GM11168 (cell line): ENCODE measurements around the gene PFN3.

ENCODE experiments used
- in situ Hi-C: fragments of 300-500 bp; cut with MboI; formaldehyde crosslinking; loops from one replicate; pipeline ENCODE4 v1.12.0; 2022; ENCODE audit warnings: low sequenced_read_pairs; ENCODE audit not compliant: unreplicated experiment

The PFN3 gene

DNA sequence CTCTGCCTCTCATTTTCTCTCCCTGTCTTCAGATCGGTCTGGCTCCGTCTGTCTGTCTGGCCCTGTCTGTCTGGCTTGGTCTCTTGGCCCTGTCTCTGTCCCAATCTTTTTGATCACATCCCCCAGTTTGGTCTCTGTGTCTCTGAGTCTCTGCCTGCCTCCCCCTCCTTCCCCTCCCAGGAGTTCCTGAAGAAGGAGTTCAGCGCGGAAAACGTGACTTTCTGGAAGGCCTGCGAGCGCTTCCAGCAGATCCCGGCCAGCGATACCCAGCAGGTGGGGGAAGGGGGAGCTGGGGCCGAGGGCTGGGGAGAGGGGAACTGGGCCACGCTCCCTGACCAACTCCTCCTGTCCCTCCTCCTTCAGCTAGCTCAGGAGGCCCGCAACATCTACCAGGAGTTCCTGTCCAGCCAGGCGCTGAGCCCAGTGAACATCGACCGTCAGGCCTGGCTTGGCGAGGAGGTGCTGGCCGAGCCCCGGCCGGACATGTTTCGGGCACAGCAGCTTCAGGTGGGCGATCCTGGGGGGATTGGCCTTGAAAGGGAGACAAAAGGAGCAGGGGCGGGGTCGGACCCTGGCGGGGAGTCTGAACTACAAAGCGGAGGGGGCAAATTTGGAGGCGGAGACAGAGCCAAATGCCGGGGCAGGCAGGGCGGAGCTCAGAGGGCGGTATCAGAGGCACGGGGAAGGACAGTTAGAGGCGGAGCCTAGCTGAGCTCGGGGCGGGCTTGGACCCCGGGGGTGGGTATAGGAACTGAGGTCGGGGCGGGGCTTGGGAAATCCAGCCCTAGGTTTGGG is 33.7 kb downstream of the PFN3 start:
- in situ Hi-C loops: loop anchor here (10.0 kb wide), 1 partner anchor 52 kb away; the partner anchor contains the start of gene MXD3

DNA sequence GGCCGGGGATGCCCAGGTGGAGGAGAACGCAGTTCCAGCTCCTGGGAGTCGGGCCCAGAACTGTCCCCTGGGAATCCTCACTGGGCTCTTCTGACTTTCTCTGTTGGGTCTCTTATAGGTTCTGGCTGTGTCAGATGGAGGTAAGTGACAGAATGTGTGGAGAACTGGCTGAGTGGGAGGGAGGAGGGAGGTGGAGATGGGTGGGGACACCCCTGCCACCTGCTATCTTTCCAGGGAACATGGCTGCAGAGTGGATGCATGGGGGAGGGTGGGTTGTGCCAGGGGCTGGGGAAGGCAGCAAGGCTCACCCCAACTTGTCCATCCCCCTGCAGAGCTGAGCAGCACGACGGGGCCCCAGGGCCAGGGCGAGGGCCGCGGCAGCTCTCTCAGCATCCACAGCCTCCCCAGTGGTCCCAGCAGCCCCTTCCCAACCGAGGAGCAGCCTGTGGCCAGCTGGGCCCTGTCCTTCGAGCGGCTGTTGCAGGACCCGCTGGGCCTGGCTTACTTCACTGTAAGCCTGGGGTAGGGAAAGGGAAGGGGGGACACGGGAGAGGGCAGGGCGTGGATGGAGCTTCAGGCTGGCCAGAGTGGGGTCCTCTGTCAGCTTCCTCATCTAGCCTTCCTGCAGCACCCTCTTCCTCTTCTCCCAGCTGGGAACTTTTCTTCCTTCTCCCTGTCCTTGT is 34.5 kb downstream of the PFN3 start:
- in situ Hi-C loops: loop anchor here (10.0 kb wide), 1 partner anchor 51 kb away; the partner anchor contains the start of gene MXD3

DNA sequence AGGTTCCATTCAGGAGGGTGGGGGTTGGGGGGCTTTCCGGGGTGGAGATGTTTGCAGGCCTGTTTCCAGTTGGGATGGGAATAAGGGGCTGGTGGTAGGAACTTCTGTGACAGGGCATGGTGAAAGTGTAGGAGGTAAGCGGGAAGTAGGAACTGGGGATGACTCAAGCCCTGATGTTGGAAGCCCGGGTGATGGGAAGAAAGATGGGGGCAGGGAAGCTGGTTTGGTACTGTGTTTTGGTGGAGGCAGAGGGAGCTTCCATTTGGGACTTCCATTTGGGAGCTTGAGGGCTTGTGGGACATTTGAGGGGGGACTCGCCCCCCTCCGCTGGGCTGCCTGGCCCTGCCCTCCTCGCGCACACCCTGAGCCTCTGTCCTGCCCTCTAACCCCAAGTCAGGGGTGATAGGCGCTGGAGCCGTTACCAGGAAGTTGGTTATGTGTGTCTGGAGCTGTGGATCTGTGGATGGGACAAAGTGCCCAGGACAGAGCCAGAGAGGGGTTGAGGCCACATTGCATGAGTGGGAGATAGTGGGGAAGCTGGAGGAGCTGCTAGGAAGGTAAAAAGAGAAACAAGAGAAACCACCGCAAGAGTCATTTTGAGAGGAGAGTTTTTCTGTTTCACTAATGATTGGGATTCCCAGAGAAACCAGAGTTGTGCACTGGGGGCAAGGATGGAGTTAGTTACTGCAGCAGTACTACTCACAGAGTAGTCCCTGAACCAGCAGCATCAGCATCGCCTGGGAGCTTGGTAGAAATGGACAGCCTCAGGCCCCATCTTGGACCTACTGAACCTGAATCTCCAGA is 36.1 kb downstream of the PFN3 start:
- in situ Hi-C loops: loop anchor here (10.0 kb wide), 1 partner anchor 50 kb away; the partner anchor contains the start of gene MXD3

DNA sequence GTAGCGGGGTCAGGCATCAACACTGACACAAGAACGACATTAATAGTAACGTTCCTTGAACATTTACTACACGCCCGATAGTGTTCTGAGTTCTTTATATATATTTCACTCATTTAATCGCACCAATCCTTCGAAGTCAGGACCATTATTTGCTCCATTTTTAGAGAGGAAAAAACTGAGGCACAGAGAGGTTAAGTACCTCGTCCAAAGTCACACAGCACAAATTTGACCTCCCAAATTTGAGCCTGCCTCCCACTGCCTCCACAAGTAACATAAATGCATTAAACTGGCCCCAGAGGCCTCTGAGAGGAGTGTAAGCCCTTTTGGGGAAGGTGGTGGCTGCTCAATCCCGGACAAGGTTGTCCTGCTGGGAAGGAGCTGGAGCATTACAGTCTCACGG is 36.9 kb downstream of the PFN3 start:
- in situ Hi-C loops: loop anchor here (10.0 kb wide), 1 partner anchor 49 kb away; the partner anchor contains the start of gene MXD3

DNA sequence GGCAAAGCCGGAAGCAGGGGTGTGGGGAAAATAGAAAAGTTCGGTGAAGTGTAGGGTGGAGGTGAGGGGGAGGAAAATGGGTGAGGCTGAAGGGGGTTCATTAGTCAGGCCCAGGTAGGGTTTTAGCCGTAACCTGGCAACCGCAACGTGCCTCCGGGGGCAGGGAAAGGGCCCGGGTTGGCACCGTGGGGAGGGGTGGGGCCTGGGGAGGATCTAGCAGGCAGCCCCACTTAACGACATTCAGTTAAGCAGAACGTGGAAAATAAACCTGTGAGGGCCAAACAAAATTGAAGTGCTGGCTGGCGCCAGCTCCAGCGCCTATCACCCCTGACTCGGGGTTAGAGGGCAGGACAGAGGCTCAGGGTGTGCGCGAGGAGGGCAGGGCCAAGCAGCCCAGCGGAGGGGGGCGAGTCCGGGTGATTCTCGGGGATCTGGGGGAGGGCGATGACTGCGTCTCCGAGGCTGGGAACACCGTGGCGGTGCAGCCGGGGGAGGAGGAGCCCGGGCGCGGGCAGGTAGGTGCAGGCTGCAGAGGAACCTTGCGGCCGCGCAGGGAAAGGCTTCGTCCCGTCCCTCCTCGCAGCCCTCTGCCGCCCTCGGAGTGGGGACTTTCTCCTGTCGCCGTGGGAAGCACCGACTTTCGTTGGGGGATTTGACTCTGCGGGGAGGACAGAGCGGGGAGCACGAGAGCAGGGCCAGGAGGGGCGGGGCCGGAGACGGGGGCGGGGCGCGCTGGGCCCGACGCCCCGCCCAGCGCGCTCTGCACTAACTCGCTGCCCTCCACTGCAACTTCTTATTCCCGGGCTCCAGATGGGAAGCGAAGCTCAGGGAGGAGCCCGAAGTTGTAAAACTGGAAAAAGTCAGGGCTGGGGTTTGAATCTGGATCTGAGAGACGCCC is 37.6 kb downstream of the PFN3 start:
- in situ Hi-C loops: loop anchor here (10.0 kb wide), 1 partner anchor 48 kb away; the partner anchor contains the start of gene MXD3

DNA sequence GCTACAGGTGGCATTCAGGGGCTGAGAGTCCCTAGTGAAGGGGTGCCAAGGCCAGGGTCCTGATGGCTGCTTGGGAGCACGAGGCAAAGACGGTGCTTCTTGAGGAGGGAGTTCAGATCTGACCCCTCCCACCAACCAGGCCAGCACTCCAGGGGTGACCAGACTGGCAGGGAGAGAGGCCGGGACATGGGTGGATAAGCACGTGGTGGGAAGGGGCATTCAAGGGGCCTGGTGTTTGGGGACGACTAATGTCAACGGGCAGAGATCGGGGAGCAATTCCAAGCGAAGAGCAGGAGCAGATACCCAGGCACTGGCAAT is 38.2 kb downstream of the PFN3 start:
- in situ Hi-C loops: loop anchor here (10.0 kb wide), 1 partner anchor 47 kb away; the partner anchor contains the start of gene MXD3

DNA sequence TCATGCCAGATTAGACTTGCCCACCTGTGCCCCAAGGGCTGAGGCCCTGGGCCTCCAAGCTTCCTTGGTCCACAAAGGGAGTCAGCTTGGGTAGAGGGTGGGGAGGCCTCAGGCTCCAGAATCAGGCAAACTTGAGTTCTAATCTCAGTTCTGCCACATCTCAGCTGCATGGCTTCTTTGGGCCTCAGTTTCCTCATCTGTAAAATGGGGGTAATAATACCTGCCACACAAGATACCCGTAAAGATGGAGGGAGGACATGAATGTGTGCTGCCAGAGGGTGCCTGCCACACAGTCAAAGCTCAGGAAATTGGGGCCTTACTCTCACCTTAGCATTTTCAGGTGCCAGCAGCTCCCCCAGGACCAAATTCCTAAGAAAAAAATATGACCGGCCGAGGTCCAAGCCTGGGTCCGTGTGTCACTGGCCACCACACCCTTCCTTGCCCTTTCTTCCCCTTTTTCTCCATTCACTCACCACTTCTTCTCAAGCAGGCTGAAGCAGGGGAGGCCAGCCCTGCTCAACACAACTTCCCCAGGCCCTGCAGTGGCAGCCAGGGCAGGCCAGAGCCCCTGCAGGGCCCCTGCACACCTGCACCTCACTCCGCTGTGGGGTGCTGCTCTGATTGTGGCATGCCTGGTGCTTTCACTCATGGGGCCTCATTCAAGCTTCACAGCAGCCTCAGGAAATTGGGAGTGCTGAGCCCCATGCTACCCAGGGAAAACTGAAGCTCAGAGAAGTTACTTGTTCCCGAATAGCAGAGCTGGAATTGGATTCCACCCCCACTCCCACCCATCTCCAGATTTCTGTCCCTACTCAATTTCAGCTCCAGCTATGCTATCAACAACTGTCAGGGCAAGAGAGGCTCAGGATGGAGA is 38.8 kb downstream of the PFN3 start:
- in situ Hi-C loops: loop anchor here (10.0 kb wide), 1 partner anchor 47 kb away; the partner anchor contains the start of gene MXD3

DNA sequence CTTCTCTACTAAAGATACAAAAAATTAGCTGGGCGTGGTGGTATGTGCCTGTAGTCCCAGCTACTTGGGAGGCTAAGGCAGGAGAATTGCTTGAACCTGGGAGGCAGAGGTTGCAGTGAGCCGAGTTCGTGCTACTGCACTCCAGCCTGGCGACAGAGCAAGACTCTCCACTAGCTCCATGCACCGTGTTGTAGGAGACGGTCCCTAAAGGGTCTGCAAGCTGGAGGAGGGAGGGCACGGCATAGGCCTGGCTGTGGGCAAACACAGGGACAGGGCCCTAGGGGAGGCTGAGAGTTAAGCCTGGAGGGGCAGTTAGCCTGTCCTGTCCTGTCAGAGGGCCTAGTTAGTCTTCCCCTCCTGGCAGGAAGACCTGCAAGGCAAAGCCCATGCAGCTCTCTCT is 39.7 kb downstream of the PFN3 start:
- in situ Hi-C loops: loop anchor here (10.0 kb wide), 1 partner anchor 46 kb away; the partner anchor contains the start of gene MXD3

DNA sequence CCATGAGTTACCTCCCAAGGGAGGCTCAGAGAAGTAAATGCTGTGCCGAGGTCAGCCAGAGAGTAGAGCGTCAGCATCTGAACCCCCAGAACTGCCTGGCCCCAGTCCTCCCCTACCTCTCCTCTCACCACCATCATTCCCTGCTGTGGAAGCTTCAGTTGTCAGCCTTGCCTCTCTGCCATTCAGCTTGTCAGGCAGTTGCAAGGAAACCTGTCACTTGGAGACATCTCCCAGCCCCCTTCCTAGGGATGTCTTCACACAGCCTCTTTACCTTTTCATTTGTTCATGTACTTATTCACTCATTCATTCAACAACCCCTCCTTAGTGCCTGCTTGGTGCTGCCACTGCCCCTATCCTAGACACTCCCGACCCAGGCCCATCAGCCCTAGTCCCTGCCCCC is 40.6 kb downstream of the PFN3 start:
- in situ Hi-C loops: loop anchor here (10.0 kb wide), 1 partner anchor 45 kb away; the partner anchor contains the start of gene MXD3

DNA sequence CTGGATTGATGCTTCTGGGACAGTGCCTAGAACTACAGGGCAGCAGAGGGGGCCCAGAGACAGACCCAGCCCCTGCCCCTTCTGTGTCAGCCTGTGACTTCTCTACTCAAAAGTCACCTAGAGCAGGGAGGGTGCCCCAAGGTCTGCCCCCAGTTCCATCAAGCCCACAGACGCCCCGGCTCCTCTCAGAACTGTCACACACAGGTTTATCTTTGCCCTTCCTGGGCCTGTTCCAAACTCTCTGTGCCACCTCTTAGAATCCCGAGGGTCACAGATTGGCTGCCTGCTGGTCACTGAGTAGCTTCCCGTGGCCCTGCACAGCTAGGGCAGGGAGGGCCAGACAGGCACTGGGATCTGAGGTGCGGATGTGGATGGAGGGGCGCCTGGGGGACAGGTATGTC is 41.0 kb downstream of the PFN3 start:
- in situ Hi-C loops: no loop called here

DNA sequence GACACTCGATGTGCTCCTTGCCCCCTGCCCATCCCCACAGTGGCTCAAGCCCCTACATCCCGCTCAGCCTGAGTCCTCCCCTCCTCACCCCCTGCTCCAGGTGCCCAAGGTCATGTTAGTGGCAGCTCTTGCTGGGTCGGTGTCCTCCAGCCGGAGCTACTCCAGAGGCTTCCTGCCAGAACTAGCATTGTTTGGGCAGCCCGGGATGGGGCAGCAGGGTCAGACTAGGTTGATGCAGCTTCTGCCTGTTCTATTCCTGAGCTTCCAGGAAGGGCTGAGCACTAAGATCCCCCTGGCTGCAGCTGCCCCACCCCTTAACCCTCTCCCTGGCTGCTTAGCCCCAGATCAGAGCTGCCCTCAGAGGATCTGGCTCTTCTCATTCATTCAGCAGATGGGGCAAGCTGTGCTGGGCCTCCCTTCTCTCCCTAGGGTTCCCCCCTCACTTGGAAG is 42.1 kb downstream of the PFN3 start:
- in situ Hi-C loops: no loop called here

DNA sequence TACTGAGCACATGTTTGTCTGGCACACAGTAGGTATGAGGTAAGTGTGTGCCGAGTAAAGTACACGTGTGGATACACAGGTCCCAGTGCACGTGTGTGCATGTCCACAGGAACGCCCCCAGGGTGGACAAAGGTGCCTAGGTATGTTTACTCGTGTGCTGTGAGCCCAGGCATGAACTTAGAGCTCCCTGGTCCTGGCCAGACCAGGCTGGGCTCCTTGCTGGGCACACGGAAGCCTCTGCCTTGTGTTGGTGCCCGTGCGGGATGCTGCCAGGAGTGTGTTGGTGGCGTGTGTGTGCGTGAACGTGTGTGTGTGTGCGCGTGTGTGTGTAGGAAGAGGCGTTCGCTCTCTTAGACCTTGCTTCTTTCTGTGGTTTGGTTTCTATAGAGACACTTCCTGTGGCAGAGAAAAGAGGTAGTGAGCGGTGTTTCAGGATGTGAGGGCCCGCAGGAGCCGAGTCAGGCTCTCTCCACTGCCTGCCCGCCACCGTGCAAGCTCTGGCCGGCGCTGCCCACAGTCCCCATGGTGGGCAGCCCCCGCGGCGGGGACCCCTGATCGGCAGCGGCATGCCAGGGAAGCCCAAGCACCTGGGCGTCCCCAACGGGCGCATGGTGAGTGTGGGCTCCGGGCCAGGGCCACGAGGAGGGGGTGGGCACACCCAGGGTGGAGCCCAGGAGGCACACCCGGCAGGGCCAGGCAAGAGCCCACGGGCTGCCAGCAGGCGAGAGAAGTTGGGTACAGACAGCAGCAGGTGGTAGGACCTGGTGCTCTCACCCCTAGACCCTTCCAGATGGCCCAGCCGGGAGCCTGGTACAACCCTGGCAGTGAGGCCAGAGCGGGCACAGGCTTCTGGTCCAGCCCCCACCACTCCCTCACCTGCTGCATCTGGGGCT is 42.8 kb downstream of the PFN3 start, which contains the start of gene RGS14:
TSS of gene RGS14 (plus strand) at position 466 of the 893 bp plus-strand sequence. CDS start at position 567, 101 bp downstream.
- in situ Hi-C loops: no loop called here

DNA sequence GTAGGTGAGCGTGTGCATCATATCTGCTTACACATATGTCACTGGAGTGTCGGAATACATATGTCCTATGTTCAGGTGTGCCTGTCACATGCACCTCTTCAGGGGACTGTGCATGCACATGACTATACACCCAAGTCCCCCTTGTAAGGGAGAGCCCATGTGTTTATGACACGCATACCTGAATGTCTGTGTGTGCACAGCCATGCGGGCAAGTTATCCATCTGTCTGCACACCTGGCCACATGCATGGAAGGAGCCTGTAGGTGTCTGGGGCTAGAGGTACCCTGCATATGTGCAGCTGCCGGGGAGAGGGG is 43.4 kb downstream of the PFN3 start:
- in situ Hi-C loops: no loop called here

DNA sequence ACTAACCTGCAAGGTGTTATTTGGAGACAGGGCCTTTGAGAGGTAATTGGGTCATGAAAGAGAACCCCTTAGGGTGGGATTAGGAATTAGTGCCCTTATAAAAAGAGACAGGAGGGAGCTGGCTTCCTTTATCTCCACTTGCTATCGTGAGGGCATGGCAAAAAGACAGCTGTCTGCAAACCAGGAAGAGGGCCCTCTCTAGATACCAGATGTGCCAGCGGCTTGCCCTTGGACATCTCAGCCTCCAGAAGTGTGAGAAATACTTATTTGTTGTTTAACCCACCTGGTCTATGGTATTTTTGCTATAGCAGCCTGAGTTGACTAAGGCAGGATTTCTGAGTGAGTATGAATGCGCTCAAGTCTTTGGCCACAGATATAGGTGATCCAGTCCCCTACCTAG is 43.7 kb downstream of the PFN3 start:
- in situ Hi-C loops: no loop called here

DNA sequence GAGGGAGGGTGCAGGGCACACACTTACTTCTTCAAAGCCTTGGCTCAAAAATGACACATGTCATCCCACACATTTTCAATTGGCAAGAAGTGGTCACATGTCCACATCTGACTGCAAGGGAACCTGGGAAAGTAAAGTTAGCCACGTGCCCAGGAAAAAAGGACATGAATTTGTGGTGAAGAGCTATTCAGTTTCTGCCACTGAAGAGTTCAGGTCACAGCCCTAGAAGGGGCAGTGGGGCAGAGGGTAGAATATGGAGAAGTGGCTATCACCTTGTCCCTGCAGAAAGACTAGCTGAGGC is 44.6 kb downstream of the PFN3 start:
- in situ Hi-C loops: no loop called here

DNA sequence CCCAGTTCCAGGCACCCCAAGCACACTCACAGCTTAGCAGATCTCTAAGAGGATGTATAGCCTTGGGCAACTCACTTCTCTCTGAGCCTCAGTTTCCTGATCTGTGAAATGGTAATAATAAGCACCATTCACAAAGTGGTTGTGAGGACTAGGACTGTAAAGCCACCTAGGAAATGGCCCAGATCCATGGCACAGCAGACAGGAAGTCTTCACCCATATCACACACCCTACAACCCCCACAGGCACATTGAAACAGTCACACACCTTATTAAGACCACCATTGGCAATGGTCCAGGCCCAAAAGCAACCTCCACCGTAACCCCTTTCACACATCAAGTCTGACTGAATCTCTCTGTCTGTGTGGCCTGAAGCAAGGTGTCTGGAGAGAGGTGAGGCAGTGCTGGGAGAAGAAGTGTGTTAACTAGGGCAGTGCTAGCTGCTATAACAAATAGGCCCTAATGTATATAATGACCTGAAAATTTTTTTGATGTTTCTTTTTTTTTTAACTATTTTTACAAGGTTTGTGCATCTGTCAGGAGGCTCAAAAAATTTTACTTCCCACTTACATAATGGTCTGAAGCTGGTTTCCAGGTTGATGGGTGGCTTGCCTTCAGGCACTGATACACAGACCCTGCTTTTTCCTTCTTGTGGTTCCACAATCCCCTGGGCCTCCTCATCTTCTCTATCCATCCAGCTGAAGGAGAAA is 45.1 kb downstream of the PFN3 start:
- in situ Hi-C loops: no loop called here

DNA sequence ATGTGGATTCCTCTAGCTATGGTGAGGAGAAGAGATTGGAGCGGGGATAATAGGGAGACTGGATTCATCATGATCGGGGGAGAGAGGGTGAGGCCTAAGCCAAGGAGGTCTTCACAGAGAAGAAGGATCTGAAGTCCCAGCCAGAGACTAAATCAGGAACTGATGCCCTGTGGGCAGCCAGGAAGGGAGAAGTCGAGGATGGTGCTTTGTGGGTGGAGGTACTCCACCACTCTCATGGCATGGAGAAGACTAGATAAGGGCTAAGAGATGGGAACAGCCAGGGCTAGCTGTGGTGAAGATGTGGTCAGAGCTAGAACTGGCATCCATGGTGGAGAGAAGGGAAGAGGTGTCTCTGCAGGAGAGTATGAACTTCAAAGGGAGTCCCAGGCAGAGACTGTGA is 45.8 kb downstream of the PFN3 start:
- in situ Hi-C loops: no loop called here
